Suprapubic skin (tissue), 4 donors: ENCODE measurements around the gene DUSP7.

Source experiments
- CTCF ChIP-seq, 2 donors: fragments of 200-600 bp in 1 of 2; fragments of 450-650 bp in 1 of 2; sonication (generic) in 1 of 2; IDR thresholded peaks; one replicate each; pipeline ENCODE4 v1.5.1; 2016 to 2019; ENCODE audit warnings: antibody characterized with exemption in 2 of 2, mild to moderate bottlenecking in 1 of 2, moderate library complexity in 1 of 2
- EP300 ChIP-seq: sonication (generic); formaldehyde crosslinking; IDR thresholded peaks from one replicate; pipeline ENCODE4 v1.6.1; 2017; ENCODE audit warnings: antibody characterized with exemption
- POLR2A ChIP-seq, 2 donors: fragments of 450-650 bp; IDR thresholded peaks; one replicate each; pipeline ENCODE4 v1.6.1; 2017; ENCODE audit warnings: antibody characterized with exemption in 2 of 2, mild to moderate bottlenecking in 2 of 2, moderate library complexity in 2 of 2
- POLR2AphosphoS5 ChIP-seq, 3 donors: sonication (generic); formaldehyde crosslinking; IDR thresholded peaks; one replicate each; pipeline ENCODE4 v1.6.1; 2017; ENCODE audit warnings: antibody characterized with exemption in 3 of 3

DNA sequence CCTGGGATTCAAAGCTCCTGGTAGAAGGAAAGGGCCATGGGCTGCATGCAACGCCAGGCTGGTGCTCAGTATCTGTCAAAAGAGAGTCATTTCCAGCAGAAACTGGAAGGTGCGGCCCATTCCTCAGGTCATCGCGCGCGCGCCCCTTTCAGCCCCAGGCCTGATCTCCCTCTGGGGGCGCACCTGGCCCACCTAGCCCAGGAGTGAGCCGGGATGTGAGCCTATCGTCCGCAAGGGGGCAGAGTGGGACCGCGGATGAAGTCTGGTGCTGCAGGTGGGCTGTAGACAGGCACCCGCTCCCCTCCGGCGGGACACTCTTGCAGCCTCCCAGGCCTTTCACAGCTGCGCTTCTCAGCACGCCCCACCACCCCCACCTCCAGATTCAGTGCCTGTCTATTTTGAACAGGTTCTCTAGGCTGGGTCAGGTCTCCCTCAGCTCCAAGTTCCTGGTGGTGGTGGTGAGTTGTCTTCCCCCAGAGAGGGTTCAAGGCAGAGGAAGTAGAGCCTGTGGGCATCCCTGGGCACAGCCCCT, 54.9 kb downstream of the DUSP7 start:
- TF ChIP-seq CTCF (IDR thresholded peaks at IDR 0.05) (peak; percentile 76 to 81), POLR2AphosphoS5 (IDR thresholded peaks at IDR 0.05) (no peak), EP300 (no peak), POLR2A (IDR thresholded peaks at IDR 0.05) (no peak)
